Muscle layer of colon (tissue), 2 donors: ENCODE data around the gene TSC22D1.

Source experiments
- H3K27ac ChIP-seq: one replicate; pipeline ENCODE4 v1.7.0; 2013; ENCODE audit warnings: low read depth, mild to moderate bottlenecking, low read length, moderate library complexity
- H3K27me3 ChIP-seq, 2 donors: one replicate each; pipeline ENCODE4 v1.7.0; 2013; ENCODE audit warnings: low read length in 2 of 2, mild to moderate bottlenecking in 2 of 2; ENCODE audit not compliant: insufficient read depth in 2 of 2, control insufficient read depth in 1 of 2
- H3K36me3 ChIP-seq: one replicate; pipeline ENCODE4 v1.7.0; 2013; ENCODE audit warnings: mild to moderate bottlenecking, low read length; ENCODE audit not compliant: insufficient read depth
- H3K4me1 ChIP-seq: one replicate; pipeline ENCODE4 v1.7.0; 2013; ENCODE audit warnings: mild to moderate bottlenecking, low read length; ENCODE audit not compliant: insufficient read depth
- H3K4me3 ChIP-seq, 2 donors: one replicate each; pipeline ENCODE4 v1.7.0; 2013; ENCODE audit warnings: low read length in 2 of 2, low read depth in 1 of 2, mild to moderate bottlenecking in 1 of 2, moderate library complexity in 1 of 2
- H3K9ac ChIP-seq: one replicate; pipeline ENCODE4 v1.7.0; 2013; ENCODE audit warnings: low read length
- H3K9me3 ChIP-seq: one replicate; pipeline ENCODE4 v1.7.0; 2013; ENCODE audit warnings: mild to moderate bottlenecking, low read length
- donor health status: abdominal sarcoma.
- donor health status: Adenocarcinoma of cecum.

The TSC22D1 gene

GRCh38 chr13:44592216-44592847 lies 16.2 kb upstream of the TSC22D1 start:
- H3K27ac ChIP-seq, result no peak overlapping the region
- H3K36me3 ChIP-seq, result no peaks in the 10 kb centered on the region
- no peaks in the 10 kb centered on the region for H3K27me3 ChIP-seq
- no peak overlapping the region for H3K9ac ChIP-seq
- no peak overlapping the region for H3K4me3 ChIP-seq
- no peaks in the 10 kb centered on the region for H3K4me1 ChIP-seq
- no peaks in the 10 kb centered on the region for H3K9me3 ChIP-seq

GRCh38 chr13:44591316-44591715 lies 15.2 kb upstream of the TSC22D1 start:
- no peaks in the 10 kb centered on the region for H3K4me1 ChIP-seq
- no peak overlapping the region for H3K9ac ChIP-seq
- no peaks in the 10 kb centered on the region for H3K27me3 ChIP-seq
- no peak overlapping the region for H3K4me3 ChIP-seq
- H3K27ac ChIP-seq, result no peak overlapping the region
- H3K9me3 ChIP-seq, result no peaks in the 10 kb centered on the region
- H3K36me3 ChIP-seq, result no peaks in the 10 kb centered on the region

- Histone ChIP-seq H3K36me3 (no peaks in the 10 kb centered on the region), H3K9ac (no peak overlapping the region), H3K4me1 (peaks cover 6% of the 10 kb centered on the region), H3K9me3 (no peaks in the 10 kb centered on the region), H3K4me3 (no peak overlapping the region), H3K27me3 (no peaks in the 10 kb centered on the region), H3K27ac (no peak overlapping the region)
These were observed 7.0 kb upstream of the TSC22D1 start for GRCh38 chr13:44583137-44583536.

GRCh38 chr13:44578067-44578400 lies 1.9 kb upstream of the TSC22D1 start:
- no peaks in the 10 kb centered on the region for H3K27me3 ChIP-seq
- H3K4me3 ChIP-seq, result peak overlapping the region; percentile 72 to 93
- no peaks in the 10 kb centered on the region for H3K36me3 ChIP-seq
- peaks cover 23% of the 10 kb centered on the region for H3K4me1 ChIP-seq
- H3K9ac ChIP-seq, result peak overlapping the region; percentile 88
- peak overlapping the region; percentile 91 for H3K27ac ChIP-seq
- H3K9me3 ChIP-seq, result no peaks in the 10 kb centered on the region

- peak overlapping the region; percentile 72 to 93 for H3K4me3 ChIP-seq
- H3K9me3 ChIP-seq, result no peaks in the 10 kb centered on the region
- no peaks in the 10 kb centered on the region for H3K36me3 ChIP-seq
- H3K27me3 ChIP-seq, result no peaks in the 10 kb centered on the region
- H3K4me1 ChIP-seq, result peaks cover 23% of the 10 kb centered on the region
- peak overlapping the region; percentile 88 for H3K9ac ChIP-seq
- H3K27ac ChIP-seq, result peak overlapping the region; percentile 91
These were observed 1.3 kb upstream of the TSC22D1 start for GRCh38 chr13:44577236-44578066.

GRCh38 chr13:44576351-44577235 lies 463 bp upstream of the TSC22D1 start:
- Histone ChIP-seq H3K4me3 (peak overlapping the region; percentile 72 to 93), H3K9ac (peak overlapping the region; percentile 26), H3K27ac (peak overlapping the region; percentile 91), H3K36me3 (no peaks in the 10 kb centered on the region), H3K4me1 (peaks cover 23% of the 10 kb centered on the region), H3K27me3 (no peaks in the 10 kb centered on the region), H3K9me3 (no peaks in the 10 kb centered on the region)

- H3K36me3 ChIP-seq, result no peaks in the 10 kb centered on the region
- H3K4me3 ChIP-seq, result peak overlapping the region in 1 of 2 donors; percentile 63
- H3K9ac ChIP-seq, result no peak overlapping the region
- peak overlapping the region; percentile 91 for H3K27ac ChIP-seq
- H3K9me3 ChIP-seq, result no peaks in the 10 kb centered on the region
- peaks cover 23% of the 10 kb centered on the region for H3K4me1 ChIP-seq
- no peaks in the 10 kb centered on the region for H3K27me3 ChIP-seq
These were observed 1.1 kb downstream of the TSC22D1 start for GRCh38 chr13:44575035-44575434.

GRCh38 chr13:44574466-44574855 lies 1.7 kb downstream of the TSC22D1 start:
- H3K4me3 ChIP-seq, result no peak overlapping the region

GRCh38 chr13:44573790-44574465 lies 2.2 kb downstream of the TSC22D1 start:
- Histone ChIP-seq H3K4me1 (peaks cover 23% of the 10 kb centered on the region), H3K36me3 (no peaks in the 10 kb centered on the region), H3K9me3 (no peaks in the 10 kb centered on the region), H3K27me3 (no peaks in the 10 kb centered on the region), H3K4me3 (no peak overlapping the region), H3K9ac (no peak overlapping the region), H3K27ac (no peak overlapping the region)

More at GRCh38 chr13:44574466-44574855, 1.7 kb downstream of the TSC22D1 start:
- Histone ChIP-seq H3K4me1 (peaks cover 23% of the 10 kb centered on the region), H3K9ac (no peak overlapping the region), H3K27ac (no peak overlapping the region), H3K27me3 (no peaks in the 10 kb centered on the region), H3K36me3 (no peaks in the 10 kb centered on the region), H3K9me3 (no peaks in the 10 kb centered on the region)

GRCh38 chr13:44573071-44573470 lies 3.1 kb downstream of the TSC22D1 start:
- Histone ChIP-seq H3K36me3 (no peaks in the 10 kb centered on the region), H3K4me1 (peaks cover 17% of the 10 kb centered on the region), H3K27ac (no peak overlapping the region), H3K27me3 (no peaks in the 10 kb centered on the region), H3K9me3 (no peaks in the 10 kb centered on the region), H3K9ac (no peak overlapping the region), H3K4me3 (no peak overlapping the region)

GRCh38 chr13:44566601-44567000 lies 9.5 kb downstream of the TSC22D1 start:
- Histone ChIP-seq H3K36me3 (no peaks in the 10 kb centered on the region), H3K27me3 (no peaks in the 10 kb centered on the region), H3K9me3 (no peaks in the 10 kb centered on the region), H3K4me3 (no peak overlapping the region), H3K4me1 (no peaks in the 10 kb centered on the region), H3K27ac (no peak overlapping the region), H3K9ac (no peak overlapping the region)
